Diencephalon (tissue), 1 donor: ENCODE measurements around the gene SLC6A11. TPM values are rescaled to one million over a fixed set of nuclear protein-coding genes. Genes with fewer than 3 reads are reported as not detected.

Experiments used
- total RNA-seq: library from RNA; depleted of rRNA; stranded (reverse); fragments of >200 nt; gene quantifications from one replicate; pipeline ENCODE4 v1.2.3, GENCODE V29; 2014

Gene SLC6A11
- total RNA-seq = 108 TPM

DNA sequence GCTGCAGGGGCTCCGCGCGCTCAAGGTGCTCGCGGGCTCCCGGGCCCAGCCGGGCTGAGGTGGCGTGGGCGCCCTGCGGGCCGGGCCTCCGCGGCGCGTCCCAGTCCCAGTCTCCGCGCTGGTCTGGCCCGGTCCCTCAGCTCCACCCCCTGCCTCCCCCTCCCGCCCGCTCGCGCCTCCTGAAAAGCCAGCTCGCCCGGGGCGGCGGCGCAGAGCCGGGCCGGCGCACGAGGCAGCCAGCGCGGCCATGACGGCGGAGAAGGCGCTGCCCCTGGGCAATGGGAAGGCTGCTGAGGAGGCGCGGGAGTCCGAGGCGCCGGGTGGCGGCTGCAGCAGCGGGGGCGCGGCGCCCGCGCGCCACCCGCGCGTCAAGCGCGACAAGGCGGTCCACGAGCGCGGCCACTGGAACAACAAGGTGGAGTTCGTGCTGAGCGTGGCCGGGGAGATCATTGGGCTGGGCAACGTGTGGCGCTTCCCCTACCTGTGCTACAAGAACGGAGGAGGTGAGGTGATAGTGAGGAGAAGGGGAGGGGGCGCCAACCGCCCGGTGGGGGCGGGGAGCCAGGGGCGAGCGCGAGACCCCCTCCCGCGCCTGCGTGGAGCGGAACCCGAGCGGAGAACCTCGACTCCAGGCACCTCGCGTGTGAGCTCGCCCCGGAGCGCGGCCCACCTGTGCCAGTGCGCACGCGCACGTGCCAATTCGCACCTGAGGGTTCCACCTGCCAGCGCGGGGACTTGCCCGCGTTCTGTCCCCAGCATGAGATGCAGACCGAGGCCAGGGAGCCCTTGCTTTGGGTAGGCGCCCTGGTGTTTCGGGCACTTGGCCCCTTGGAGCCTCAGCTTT, at the start of gene SLC6A11:
SLC6A11 (plus strand) TSS at position 210 of the 844 bp plus-strand sequence; CDS start at position 248, 38 bp downstream.

Other genes with a start within 250 kb of the SLC6A11 start
- gene SLC6A1, start 176.5 kb downstream of the SLC6A11 start, total RNA-seq = 154 TPM